Measurements from ENCODE around the gene GTF3A. TPM values are rescaled to one million over a fixed set of nuclear protein-coding genes. Genes with fewer than 3 reads are reported as not detected.

Gene GTF3A
- total and polyA plus RNA-seq, 9 of the 15 experiments (the other 6 are each of a cell fraction or from before 2014, with no cell fraction given) = 47.5 to 303 (median 174) TPM

DNA sequence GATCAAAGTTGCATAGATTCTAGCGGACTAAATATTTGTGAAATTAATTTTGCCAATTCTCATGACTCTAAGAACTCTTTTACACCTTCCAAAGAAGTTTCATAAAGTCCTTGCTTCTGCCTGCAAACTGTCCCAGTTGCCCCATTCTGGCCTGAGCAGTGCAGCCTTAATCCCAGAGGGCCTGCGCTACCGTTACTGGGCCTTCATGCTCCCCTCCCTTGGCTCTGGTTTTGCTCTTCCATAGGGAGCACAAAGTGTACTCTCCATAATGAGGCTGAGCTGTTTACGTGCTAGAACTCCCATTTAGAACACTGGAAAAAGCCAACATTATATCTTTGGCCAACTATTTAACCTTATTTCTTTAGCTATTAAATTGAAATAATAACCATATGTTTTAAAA lies 23.9 kb downstream of the GTF3A start:
- no peak for TF ChIP-seq PHB2 (IDR thresholded peaks at IDR 0.05; ENCODE audit: low read depth)
- TF ChIP-seq, protein P1, sequence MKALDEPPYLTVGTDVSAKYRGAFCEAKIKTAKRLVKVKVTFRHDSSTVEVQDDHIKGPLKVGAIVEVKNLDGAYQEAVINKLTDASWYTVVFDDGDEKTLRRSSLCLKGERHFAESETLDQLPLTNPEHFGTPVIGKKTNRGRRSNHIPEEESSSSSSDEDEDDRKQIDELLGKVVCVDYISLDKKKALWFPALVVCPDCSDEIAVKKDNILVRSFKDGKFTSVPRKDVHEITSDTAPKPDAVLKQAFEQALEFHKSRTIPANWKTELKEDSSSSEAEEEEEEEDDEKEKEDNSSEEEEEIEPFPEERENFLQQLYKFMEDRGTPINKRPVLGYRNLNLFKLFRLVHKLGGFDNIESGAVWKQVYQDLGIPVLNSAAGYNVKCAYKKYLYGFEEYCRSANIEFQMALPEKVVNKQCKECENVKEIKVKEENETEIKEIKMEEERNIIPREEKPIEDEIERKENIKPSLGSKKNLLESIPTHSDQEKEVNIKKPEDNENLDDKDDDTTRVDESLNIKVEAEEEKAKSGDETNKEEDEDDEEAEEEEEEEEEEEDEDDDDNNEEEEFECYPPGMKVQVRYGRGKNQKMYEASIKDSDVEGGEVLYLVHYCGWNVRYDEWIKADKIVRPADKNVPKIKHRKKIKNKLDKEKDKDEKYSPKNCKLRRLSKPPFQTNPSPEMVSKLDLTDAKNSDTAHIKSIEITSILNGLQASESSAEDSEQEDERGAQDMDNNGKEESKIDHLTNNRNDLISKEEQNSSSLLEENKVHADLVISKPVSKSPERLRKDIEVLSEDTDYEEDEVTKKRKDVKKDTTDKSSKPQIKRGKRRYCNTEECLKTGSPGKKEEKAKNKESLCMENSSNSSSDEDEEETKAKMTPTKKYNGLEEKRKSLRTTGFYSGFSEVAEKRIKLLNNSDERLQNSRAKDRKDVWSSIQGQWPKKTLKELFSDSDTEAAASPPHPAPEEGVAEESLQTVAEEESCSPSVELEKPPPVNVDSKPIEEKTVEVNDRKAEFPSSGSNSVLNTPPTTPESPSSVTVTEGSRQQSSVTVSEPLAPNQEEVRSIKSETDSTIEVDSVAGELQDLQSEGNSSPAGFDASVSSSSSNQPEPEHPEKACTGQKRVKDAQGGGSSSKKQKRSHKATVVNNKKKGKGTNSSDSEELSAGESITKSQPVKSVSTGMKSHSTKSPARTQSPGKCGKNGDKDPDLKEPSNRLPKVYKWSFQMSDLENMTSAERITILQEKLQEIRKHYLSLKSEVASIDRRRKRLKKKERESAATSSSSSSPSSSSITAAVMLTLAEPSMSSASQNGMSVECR (CRISPR knock-in tag; IDR thresholded peaks at IDR 0.05) = no peak
- no peak for TF ChIP-seq ZC3H8 (IDR thresholded peaks at IDR 0.05)
- no peak for TF ChIP-seq ZNF445 (CRISPR knock-in tag; IDR thresholded peaks at IDR 0.05; ENCODE audit: low read depth)
- no peak for TF ChIP-seq ZFP36 (IDR thresholded peaks at IDR 0.05; ENCODE audit: low read depth, low read length, partially characterized antibody)
- TF ChIP-seq, protein P2, sequence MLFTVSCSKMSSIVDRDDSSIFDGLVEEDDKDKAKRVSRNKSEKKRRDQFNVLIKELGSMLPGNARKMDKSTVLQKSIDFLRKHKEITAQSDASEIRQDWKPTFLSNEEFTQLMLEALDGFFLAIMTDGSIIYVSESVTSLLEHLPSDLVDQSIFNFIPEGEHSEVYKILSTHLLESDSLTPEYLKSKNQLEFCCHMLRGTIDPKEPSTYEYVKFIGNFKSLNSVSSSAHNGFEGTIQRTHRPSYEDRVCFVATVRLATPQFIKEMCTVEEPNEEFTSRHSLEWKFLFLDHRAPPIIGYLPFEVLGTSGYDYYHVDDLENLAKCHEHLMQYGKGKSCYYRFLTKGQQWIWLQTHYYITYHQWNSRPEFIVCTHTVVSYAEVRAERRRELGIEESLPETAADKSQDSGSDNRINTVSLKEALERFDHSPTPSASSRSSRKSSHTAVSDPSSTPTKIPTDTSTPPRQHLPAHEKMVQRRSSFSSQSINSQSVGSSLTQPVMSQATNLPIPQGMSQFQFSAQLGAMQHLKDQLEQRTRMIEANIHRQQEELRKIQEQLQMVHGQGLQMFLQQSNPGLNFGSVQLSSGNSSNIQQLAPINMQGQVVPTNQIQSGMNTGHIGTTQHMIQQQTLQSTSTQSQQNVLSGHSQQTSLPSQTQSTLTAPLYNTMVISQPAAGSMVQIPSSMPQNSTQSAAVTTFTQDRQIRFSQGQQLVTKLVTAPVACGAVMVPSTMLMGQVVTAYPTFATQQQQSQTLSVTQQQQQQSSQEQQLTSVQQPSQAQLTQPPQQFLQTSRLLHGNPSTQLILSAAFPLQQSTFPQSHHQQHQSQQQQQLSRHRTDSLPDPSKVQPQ (CRISPR knock-in tag; IDR thresholded peaks at IDR 0.05; ENCODE audit: borderline replicate concordance) = no peak
- no peak for TF ChIP-seq GTF2A2 (tag; IDR thresholded peaks at IDR 0.05)
- no peak for TF ChIP-seq ZEB2 (IDR thresholded peaks at IDR 0.05)
- no peak for TF ChIP-seq GATA2 (CRISPR knock-in tag; IDR thresholded peaks at IDR 0.05)
- TF ChIP-seq, protein P3, sequence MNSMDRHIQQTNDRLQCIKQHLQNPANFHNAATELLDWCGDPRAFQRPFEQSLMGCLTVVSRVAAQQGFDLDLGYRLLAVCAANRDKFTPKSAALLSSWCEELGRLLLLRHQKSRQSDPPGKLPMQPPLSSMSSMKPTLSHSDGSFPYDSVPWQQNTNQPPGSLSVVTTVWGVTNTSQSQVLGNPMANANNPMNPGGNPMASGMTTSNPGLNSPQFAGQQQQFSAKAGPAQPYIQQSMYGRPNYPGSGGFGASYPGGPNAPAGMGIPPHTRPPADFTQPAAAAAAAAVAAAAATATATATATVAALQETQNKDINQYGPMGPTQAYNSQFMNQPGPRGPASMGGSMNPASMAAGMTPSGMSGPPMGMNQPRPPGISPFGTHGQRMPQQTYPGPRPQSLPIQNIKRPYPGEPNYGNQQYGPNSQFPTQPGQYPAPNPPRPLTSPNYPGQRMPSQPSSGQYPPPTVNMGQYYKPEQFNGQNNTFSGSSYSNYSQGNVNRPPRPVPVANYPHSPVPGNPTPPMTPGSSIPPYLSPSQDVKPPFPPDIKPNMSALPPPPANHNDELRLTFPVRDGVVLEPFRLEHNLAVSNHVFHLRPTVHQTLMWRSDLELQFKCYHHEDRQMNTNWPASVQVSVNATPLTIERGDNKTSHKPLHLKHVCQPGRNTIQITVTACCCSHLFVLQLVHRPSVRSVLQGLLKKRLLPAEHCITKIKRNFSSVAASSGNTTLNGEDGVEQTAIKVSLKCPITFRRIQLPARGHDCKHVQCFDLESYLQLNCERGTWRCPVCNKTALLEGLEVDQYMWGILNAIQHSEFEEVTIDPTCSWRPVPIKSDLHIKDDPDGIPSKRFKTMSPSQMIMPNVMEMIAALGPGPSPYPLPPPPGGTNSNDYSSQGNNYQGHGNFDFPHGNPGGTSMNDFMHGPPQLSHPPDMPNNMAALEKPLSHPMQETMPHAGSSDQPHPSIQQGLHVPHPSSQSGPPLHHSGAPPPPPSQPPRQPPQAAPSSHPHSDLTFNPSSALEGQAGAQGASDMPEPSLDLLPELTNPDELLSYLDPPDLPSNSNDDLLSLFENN (IDR thresholded peaks at IDR 0.05; ENCODE audit: low read depth in 2 of 2, low read length in 2 of 2) = no peak
- TF ChIP-seq SIN3A (IDR thresholded peaks at IDR 0.05; ENCODE audit: borderline replicate concordance in 2 of 2, control insufficient read depth in 1 of 2, low read depth in 2 of 2, low read length in 2 of 2) = no peak
- no TSS peak for BruUV-seq (replicated peaks)
- CTCF ChIA-PET (ENCODE audit: low intra/inter-chr PET ratio) = no interaction called here
- Histone ChIP-seq H3K4me1 (replicated peaks in 1 of 2; ENCODE audit: control insufficient read depth in 2 of 2, insufficient read depth in 2 of 2, low read length in 2 of 2) (peaks cover 3 to 10% of the 10 kb centered on the region in 2 experiments; a peak in 2 of 5 replicates), H3K4me2 (ENCODE audit: insufficient read depth, low read length) (peak overlapping the region; percentile 60), H3K27ac (ENCODE audit: extremely low read depth, low read depth, low read length) (peak overlapping the region; percentile 26; the same call in 1 of the 3 replicates), H3K4me3 (no peak overlapping the region), H4K20me1 (replicated peaks; ENCODE audit: control insufficient read depth, insufficient read depth, low read length) (no peaks in the 10 kb centered on the region), H3K36me3 (ENCODE audit: control insufficient read depth, insufficient read depth, low read length) (peaks cover 4% of the 10 kb centered on the region; the same call in 1 of the 3 replicates), H3K9me3 (replicated peaks; ENCODE audit: control insufficient read depth, insufficient read depth, low read depth, low read length) (no peaks in the 10 kb centered on the region), H3K9ac (ENCODE audit: insufficient read depth in 1 of 2, low read depth in 2 of 2, low read length in 2 of 2) (peak overlapping the region in 1 of 2 experiments; percentile 62; a peak in 1 of 4 replicates), H3K27me3 (ENCODE audit: control insufficient read depth in 2 of 2, insufficient read depth in 2 of 2, low read length in 2 of 2) (no peaks in the 10 kb centered on the region), H3K79me2 (ENCODE audit: control insufficient read depth, insufficient read depth, low read length) (peaks cover 34% of the 10 kb centered on the region), H2AFZ (ENCODE audit: low read depth, low read length) (no peak overlapping the region), H3K9me1 (ENCODE audit: control insufficient read depth, insufficient read depth, low read length) (no peaks in the 10 kb centered on the region)
- intact Hi-C loops (cut with micrococcal nuclease) = no loop called here
- ATAC-seq (no peak), DNase-seq (ENCODE audit: extremely low read depth in 1 of 4, low spot score in 3 of 4) (no peak), FAIRE-seq (peak; percentile 69)
- 48% methylated on average over 4 of the region's 4 CpGs for WGBS (ENCODE audit: insufficient coverage, low coverage, missing lambda C conversion rate)
- POLR2A ChIA-PET = interaction anchor here (1.1 kb wide), 1 partner anchor 9 kb away, joined by 3 read pairs; no protein-coding TSS in a partner anchor
- in situ Hi-C loops (cut with MboI) = no loop called here

Data from K562 (cell line).